ENCODE data around the gene ERN1.

The ERN1 gene

GRCh38 chr17:64061178-64061898 is 68.6 kb downstream of the ERN1 start:
- DNase-seq (ENCODE audit: low read depth in 2 of 2): peak in 1 of 2 donors; percentile 16

DNA sequence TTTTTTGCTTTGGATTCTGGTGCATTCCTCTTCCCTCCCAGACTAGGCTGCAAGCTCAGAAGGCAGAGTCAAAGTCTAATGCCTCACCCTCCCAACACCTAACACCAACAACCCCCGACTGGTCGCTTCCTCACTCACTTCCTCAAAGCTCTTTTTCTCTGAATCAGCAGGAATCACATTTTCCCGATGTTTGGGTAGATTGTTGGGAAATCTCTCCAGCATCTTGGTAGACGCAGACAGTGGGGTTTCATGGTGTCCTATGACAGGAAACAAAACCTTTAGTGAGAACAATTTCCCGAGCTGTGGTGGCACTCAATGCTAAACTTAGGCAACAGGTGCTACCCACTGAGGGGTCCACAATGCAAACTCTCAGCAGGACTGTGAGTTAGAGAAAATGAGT is 69.6 kb downstream of the ERN1 start:
- no peak for DNase-seq (ENCODE audit: low read depth in 2 of 2)

DNA sequence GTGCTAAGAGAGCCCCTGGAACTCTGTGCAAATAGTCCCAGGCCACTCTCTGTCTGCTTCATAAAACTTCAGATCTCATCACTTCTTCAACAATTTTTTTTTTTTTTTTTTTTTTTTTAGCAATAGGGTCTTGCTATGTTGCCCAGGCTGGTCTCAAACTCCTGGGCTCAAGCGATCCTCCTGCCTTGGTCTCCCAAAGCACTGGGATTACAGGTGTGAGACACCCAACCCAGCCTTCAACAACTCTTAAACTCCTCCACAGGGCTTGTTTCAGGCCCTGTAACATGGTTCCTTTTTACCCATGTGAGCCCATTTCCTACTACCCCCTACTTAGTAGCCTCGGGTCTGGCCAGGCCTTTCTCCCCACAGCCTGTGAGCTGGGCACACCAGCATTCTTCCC is 70.2 kb downstream of the ERN1 start:
- DNase-seq (ENCODE audit: low read depth in 2 of 2): no peak

DNA sequence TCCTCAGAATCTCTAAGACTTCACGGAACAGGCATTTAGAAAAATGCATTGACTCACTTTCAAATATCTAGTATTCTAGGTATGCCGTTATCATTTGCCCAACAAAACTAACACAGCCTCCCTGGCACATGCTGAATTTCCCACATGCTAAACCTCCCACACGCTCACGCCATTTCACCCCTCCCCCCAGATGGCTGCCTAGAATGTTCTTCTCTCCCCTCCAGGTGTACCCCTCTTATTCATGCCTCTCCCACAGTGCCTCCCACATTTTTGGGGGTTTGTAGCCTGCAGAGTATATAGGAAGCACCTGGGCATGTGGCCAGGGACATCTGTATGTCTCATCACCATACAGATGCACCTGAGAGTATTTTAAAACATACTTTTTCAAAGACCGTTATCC is 71.3 kb downstream of the ERN1 start:
- DNase-seq (ENCODE audit: low read depth in 2 of 2): no peak

DNA sequence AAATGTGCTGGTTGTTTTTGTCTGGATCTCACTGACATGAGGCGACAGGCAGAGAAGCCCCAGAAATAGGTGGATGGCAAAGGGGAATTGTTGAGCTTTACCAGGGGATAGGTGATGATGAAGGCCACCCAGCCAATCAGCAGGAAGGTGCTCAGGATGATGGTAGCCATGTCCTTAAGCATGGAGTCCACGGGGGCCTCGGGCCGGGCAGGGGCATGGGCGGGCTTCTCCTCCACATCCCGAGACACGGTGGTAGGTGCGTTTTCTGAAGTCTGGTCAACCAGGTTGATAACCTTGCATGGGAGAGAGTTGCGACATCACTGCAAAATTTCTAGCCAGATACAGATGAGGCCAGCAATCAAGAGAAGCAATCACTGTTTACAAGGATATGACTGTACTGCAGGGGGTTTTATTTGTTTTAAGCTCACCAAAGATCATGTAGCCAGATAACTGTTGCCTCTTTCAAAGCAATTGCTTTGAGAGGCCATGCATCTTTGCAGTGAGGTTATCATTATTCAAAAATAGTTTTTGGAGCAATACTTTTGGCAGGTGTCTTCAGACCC is 72.2 kb downstream of the ERN1 start:
- no peak for DNase-seq (ENCODE audit: low read depth in 2 of 2)

- DNase-seq (ENCODE audit: low read depth in 2 of 2): no peak
Measured at GRCh38 chr17:64056269-64057005, 73.5 kb downstream of the ERN1 start.

GRCh38 chr17:64055183-64056142 is 74.5 kb downstream of the ERN1 start:
- no peak for DNase-seq (ENCODE audit: low read depth in 2 of 2)

DNA sequence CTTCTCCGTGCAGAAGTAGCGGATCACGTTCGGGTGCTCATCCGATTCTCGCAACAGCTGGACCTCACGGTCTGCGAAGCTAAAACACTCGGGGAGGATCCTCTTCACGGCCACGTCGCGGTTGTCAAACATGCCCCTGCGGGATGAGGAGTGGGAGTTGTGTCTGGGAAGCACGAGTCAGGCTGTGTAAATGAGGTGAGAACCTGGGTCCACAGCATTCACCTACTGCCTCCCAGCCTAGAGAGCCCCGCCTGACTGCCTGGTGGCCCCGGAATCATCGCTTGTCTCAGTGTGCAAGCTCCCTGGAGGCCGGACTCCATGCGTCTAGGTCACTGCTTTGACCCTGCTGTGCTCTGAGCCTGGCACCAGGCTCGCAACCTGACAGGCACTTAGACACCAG is 75.6 kb downstream of the ERN1 start:
- DNase-seq (ENCODE audit: low read depth in 2 of 2): no peak

DNA sequence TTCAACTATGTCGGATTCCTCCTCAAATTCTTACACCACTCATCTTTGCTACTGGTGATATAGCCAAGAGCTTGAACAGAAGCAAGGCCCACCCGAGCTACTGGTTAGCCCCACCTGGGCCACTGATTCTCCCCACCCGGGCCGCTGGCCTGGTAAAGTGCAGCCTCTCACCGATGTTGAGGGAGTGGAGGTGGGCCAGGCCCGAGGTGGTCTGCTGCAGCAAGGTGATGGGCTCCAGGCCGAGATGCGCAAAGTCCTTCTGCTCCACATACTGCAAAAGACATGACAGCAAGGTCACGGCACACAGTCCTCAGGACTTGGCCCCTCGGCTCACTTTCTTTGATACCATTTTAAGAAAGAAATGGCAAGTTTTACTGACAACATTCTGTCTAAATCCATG is 76.8 kb downstream of the ERN1 start:
- no peak for DNase-seq (ENCODE audit: low read depth in 2 of 2)

- DNase-seq (ENCODE audit: low read depth in 2 of 2): no peak
Measured at GRCh38 chr17:64051153-64051552, 78.8 kb downstream of the ERN1 start.

- no peak for DNase-seq (ENCODE audit: low read depth in 2 of 2)
Measured at GRCh38 chr17:64048805-64049204, 81.1 kb downstream of the ERN1 start.

- DNase-seq (ENCODE audit: low read depth in 2 of 2): no peak
Measured at GRCh38 chr17:64045176-64045575, 84.8 kb downstream of the ERN1 start.

DNA sequence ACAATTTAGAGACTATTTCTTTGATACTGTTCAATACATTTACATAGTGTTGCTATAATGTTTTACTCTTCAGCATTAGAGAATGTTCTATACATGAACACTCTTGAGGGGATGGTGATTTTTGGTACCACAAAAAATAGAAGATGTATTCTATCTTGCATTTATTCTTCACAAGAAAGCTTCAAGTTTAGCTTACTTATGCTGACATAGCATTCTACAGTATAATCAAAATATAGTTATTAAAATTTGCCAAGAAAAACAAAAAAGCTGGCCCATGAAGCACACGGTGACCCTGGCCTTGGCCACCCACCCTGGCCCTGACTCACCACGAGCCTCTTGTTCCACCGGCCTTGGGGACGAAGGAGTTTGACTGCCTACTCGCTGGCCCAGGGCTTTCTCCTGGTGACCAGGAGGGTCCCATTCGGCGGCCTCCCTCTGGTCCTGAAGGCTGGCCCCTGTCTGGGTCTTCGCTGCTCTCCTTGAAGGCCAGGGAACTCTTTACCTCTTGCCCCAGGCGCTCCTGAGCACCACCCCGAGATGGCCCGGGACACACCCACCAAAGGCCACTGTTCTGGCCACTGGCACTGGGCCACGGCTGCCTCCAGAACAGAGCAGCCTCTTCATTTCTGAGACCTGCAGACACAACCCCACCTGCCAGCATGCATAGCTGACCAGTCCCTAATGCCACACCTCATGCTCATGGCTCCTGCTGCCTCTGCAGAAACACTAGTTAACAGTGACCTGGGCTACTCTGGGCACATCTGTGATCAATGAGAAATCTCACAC is 87.1 kb downstream of the ERN1 start:
- DNase-seq (ENCODE audit: low read depth in 2 of 2): no peak

- no peak for DNase-seq (ENCODE audit: low read depth in 2 of 2)
Measured at GRCh38 chr17:64041912-64042311, 88.0 kb downstream of the ERN1 start.

DNA sequence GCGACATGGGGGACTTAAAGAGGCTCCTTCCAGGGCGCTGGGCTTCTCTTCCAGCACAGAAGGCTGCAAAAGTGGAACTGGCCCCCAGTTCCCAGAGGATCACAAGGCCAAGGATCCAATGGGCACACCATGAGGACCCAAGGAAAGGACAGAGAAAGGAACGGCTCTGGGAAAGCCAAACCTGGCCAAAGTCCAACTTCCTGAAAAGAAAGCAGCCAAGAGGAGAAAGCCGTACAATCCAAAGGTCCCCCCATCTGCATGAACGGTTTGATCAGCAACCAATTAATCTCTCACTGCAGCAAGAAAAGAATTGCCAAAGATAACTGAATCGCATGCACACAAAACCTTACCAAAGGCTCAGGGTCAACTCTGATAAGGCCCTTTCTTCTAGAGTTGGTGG is 89.7 kb downstream of the ERN1 start:
- DNase-seq (ENCODE audit: low read depth in 2 of 2): no peak

DNA sequence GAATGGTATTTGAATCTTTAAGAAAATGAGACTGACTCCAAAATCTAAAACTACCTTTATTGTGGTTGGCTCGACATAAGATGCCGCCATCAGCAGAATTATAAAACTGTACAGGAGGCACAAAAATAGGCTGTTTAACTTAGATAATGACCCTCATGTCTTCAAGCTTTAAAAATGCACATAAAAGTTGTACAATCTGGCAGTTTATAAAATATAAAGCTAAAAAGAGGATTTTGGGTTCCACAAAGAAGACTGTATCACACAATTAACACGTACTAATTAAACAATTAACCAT is 90.9 kb downstream of the ERN1 start:
- DNase-seq (ENCODE audit: low read depth in 2 of 2): no peak

DNA sequence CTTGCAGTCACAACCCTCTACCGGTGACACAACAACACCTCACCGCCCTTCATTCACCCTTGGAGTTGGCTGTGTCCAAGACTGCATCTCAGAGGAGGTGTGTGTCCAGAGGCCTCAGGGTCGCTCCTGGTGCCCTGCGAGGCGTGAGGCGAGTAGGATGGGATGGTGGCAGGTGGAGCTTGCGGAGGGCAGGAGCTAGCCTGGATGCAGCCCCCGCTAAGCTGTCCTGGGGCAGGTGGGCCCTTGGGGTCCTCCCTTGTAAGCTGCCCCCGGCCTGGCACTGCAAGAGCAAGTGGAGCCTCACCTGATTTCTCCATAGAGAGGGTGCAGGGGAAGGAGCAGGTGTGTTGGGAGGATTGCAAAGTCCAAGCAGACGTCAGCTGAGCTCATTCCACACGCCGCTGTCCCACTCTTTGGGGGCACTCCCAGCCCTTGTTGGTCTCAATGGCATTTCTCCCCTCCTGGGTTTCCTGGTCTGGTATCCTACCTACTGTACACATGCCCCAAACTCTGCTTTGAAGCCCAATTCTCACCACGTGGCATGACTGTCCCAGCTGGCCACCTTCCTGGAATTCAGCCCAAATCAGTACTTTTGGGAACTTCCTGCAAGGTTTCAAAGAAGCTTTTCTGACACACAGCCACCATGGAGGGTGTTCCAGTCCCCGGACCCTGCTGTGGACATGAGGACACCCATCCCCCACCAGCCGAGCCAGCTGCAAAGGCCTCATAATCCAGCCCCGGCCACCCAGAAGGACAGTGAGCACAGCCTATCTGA is 91.4 kb downstream of the ERN1 start:
- no peak for DNase-seq (ENCODE audit: low read depth in 2 of 2)

DNA sequence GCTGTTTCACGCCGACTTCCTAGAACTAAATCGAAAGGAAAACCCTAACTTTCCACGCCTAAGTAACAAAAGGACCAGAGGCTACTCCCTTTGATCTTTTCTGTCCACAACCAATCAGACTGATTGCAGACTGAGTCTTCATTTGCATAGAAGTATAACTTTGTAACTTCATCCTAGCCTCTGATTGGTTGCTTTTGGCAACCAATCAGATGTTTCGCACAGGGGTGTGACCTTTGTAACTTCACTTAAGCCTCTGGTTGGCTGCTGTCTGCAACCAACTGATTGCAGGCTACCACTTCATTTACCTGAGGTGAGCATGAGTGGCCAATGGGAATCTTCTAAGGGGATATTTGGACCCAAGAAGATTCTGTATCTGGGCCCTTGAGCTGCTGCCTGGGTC is 92.1 kb downstream of the ERN1 start:
- DNase-seq (ENCODE audit: low read depth in 2 of 2): no peak

DNA sequence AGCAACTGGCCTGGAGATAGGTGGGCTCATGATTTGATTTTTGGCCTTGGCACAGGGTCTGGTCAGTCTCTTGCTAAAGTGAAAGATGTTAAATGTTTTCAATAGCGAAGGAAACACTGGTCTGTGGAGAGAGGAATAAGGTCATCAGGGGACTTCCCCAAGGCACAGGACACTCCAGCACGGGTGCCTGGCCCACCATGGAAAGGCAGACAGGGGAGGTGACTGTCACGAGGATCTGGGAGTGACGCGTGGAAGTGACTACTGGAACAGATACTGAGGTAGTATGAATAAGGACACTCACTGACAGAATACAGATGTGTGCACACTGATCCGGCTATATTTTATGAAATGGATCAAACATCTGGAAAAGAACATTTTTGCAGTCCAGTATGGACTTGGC is 92.8 kb downstream of the ERN1 start:
- no peak for DNase-seq (ENCODE audit: low read depth in 2 of 2)

DNA sequence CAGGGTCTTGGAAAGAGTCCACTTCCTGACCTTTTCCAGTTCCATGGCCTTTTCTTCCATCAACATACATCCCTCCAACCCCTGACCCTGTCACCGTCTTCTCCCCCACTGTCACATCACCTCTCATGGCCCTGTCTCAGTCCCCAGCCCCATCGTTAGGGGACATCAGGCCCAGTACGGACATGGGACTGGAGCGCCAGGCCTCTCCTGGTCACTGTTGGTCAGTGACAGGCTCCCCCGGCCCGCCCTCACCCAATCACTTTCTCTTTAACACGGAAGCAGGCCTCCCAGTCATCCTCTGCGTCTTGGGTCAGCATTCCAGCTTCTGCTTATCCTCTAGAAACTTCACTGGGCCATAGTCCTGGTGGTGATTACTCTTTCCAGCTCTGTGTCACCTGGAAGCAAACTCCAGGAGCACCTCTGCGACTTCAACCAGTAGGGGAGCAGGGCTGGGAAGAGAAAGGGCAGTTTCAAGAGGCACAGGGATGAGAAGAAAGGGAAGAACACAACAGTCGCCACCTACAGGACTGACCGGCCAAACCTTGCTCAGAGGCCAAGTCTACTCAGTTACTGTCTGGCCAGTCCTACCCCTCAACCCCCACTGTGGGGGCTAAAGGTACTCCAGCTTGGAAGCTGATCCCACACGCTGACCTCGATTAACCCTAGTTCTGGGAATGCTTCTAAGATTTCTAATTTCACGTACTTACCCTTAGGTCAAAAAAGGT is 93.6 kb downstream of the ERN1 start:
- no peak for DNase-seq (ENCODE audit: low read depth in 2 of 2)
